T-helper 2 cell treated with Interferon-gamma antibody and Interleukin-4, amounts not matched to agents 5 μg/mL and 100 μg/mL, for 36 hours (primary cell): ENCODE data around the gene ZNF555.
"Not testable (repeated sequence)": the region's sequence is repeated elsewhere in the genome, so short reads cannot be mapped to it uniquely, and the experiment has no call there.

ENCODE experiments used
- DNase-seq: peaks from one replicate; pipeline ENCODE4 v3.0.0; 2021; ENCODE audit warnings: low spot score
- H3K27ac Mint-ChIP-seq: one replicate; pipeline ENCODE4 v1.8.0; 2021; ENCODE audit warnings: mild to moderate bottlenecking, mixed read lengths
- H3K27me3 Mint-ChIP-seq: one replicate; pipeline ENCODE4 v1.8.0; 2021; ENCODE audit warnings: low read depth, mixed read lengths
- H3K36me3 Mint-ChIP-seq: one replicate; pipeline ENCODE4 v1.8.0; 2021; ENCODE audit warnings: low read depth, mixed read lengths
- H3K4me1 Mint-ChIP-seq: one replicate; pipeline ENCODE4 v1.8.0; 2021; ENCODE audit warnings: low read depth, mixed read lengths
- H3K4me3 Mint-ChIP-seq: one replicate; pipeline ENCODE4 v1.8.0; 2022; ENCODE audit warnings: mild to moderate bottlenecking, moderate library complexity, mixed read lengths
- H3K9me3 Mint-ChIP-seq: one replicate; pipeline ENCODE4 v1.8.0; 2021; ENCODE audit warnings: mixed read lengths

The ZNF555 gene

DNA sequence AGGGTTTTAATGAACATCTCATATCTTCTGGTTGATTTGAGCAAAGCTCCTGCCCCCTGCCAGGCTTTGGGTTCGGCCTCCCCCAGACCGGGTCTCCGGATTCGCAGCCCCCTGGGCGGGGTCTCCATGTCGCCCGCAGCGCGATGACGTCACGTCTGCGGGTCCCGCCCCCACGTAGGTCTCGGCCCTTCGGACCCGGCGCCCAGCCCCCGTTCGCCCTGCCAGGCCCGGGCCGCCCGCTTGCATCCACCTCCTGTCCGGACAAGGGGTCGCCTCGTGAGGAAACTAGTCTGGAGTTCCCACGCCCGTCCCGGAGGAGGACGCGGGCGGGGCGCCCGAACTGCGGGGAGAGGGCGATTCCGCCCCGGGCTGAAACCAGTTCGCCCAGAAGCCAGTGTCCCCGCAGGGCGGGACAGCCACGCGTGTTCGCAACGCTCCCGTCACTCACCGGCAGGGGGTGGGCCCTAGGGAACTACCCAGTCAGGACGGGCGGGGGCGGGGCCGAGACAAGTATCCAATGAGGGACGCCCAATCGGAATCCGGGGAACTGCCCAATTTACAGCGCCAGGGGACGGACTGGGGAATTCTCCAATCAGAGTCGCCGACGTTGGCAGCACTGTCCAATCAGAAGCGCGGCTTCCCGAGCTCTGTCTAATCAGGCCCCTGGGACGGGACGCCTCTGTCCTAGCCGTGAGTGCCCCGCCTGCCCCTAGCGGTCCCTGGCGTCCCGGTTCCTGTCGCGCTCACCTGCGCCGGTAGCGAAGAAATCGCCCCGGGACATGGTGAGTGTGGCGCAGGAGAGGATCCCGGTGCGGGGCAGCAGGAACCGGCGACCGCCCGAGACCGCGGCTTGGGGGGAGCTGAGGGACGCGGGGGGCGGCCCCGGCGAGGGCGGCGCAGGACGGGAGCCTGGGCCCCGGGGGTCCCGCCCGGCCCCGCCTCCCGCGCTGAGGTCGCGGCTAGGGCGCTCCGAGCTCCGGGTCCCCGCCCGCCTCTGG lies at the start of gene ZNF555:
Gene ZNF555 (plus strand): TSS at position 682 of the 998 bp plus-strand sequence. CDS start 98 bp downstream, at position 780.
- Mint-ChIP-seq H3K27me3 (peaks cover 12% of the 10 kb centered on the region), H3K36me3 (peaks cover 5% of the 10 kb centered on the region), H3K4me1 (peaks cover 2% of the 10 kb centered on the region), H3K4me3 (peak within 1 kb of the TSS; percentile 81), H3K9me3 (peaks cover 25% of the 10 kb centered on the region), H3K27ac (peak within 1 kb of the TSS; percentile 41)
- peak; percentile 86 for DNase-seq

DNA sequence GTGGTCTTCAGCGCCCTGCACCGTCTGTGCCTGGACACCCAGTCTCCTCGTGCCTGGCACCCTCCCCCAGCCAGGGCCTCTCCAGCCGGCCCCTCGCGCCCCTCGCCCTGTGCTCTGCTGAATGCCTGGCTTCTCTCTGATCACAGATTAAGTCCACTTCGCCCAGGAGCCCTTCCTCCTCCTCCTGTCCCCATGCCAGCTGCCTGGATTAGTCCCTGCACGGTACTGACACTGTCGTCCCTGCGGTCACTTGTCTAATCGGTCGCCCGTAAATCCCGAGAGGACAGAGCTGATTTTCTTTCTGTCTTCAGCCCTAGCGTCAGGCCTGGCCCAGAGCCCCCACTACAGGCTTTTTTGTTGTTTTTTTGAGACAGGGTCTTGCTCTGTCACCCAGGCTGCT lies 49.4 kb upstream of the ZNF555 start:
- no peaks in the 10 kb centered on the region for H3K27me3 Mint-ChIP-seq
- H3K27ac Mint-ChIP-seq, result no peak overlapping the region
- no peak overlapping the region for H3K4me3 Mint-ChIP-seq
- H3K4me1 Mint-ChIP-seq, result peaks cover 15% of the 10 kb centered on the region
- peaks cover 25% of the 10 kb centered on the region for H3K36me3 Mint-ChIP-seq
- no peak for DNase-seq
- no peaks in the 10 kb centered on the region for H3K9me3 Mint-ChIP-seq

DNA sequence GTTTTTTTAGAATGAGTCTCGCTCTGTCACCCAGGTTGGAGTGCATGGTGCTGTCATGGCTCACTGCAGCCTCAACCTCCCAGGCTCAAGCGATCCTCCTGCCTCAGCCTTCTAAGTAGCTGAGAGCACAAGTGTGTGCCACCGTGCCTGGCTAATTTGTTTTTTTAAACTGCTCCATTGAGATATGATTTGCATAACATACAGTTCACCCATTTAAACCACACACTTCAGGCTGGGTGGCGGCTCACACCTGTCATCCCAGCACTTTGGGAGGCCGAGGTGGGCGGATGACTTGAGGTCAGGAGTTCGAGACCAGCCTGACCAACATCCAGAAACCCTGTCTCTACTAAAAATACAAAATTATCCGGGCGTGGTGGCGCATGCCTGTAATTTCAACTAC lies 48.6 kb upstream of the ZNF555 start:
- not testable (repeated sequence) for H3K9me3 Mint-ChIP-seq, H3K4me1 Mint-ChIP-seq, H3K27ac Mint-ChIP-seq, DNase-seq, H3K27me3 Mint-ChIP-seq, H3K4me3 Mint-ChIP-seq
- peaks cover 21% of the 10 kb centered on the region for H3K36me3 Mint-ChIP-seq

DNA sequence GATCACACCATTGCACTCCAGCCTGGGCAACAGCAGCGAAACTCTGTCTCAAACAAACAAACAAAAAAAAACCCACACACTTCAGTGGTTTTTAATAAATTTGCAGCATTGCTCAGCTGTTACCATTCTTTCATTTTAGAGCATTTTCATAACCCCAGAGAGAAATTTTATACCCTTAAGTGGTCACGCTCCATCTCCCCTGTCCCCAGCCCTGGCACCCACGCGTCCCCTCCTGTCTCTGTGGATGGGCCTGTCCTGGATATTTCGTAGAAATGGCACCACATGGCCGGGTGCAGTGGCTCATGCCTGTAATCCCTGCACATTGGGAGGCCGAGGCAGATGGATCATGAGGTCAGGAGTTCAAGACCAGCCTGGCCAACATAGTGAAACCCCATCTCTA lies 48.1 kb upstream of the ZNF555 start:
- H3K4me3 Mint-ChIP-seq, result no peak overlapping the region
- no peak overlapping the region for H3K27ac Mint-ChIP-seq
- H3K4me1 Mint-ChIP-seq, result peaks cover 4% of the 10 kb centered on the region
- no peak for DNase-seq
- peaks cover 21% of the 10 kb centered on the region for H3K36me3 Mint-ChIP-seq
- H3K9me3 Mint-ChIP-seq, result no peaks in the 10 kb centered on the region
- H3K27me3 Mint-ChIP-seq, result no peaks in the 10 kb centered on the region

DNA sequence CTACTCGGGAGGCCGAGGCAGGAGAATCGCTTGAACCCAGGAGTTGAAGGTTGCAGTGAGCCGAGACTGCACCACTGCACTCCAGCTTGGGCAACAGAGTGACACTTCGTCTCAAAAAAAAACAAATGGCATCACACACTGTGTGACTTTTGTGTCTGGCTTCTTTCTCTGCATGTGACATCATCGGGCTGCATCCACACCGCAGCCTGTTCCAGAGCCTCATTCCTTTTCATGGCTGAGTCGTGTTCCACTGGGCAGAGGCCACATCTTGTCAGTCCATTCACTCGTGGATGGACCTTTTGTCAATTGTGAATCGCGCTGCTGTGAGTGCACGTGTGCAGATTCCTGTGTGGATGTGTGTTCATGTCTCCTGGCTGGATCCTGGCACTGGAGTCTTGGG lies 47.7 kb upstream of the ZNF555 start:
- H3K36me3 Mint-ChIP-seq, result peaks cover 21% of the 10 kb centered on the region
- peaks cover 4% of the 10 kb centered on the region for H3K4me1 Mint-ChIP-seq
- no peak overlapping the region for H3K4me3 Mint-ChIP-seq
- no peak overlapping the region for H3K27ac Mint-ChIP-seq
- DNase-seq, result no peak
- no peaks in the 10 kb centered on the region for H3K9me3 Mint-ChIP-seq
- H3K27me3 Mint-ChIP-seq, result no peaks in the 10 kb centered on the region

DNA sequence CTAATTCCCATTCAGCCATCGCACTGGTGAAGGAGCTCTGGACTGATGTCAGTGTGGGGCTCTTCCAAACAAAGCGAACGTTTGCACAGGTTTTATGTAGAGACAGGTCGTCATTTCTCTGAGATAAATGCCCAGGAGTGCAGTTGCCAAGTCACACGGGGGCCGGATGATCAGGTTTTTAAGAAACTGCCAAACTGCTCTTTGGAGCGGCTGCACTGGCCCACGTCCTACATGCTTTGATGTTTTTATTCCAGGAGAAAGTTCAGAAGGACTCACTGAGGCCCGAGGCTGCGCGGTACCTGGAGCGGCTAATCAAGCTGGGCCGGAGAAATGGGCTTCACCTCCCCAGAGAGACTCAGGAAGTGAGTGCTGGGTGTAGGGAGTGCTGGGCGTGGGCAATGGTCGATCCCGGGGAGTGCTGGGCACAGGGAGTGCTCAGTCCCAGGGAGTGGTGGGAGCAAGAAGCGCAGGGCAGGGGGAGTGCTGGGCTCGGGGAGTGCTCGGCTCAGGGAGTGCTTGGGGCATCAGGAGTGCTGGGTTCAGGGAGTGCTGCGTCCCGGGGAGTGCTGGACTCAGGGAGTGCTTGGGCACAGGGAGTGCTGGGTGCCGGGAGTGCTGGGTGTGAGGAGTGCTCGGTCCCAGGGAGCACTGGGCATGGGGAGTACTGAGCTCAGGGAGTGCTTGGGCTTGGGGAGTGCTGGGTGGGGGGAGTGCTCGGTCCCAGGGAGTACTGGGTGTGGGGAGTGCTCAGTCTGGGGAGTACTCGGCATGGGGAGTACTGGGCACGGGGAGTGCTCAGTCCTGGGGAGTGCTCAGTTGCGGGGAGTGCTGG lies 45.2 kb upstream of the ZNF555 start:
- no peak for DNase-seq
- Mint-ChIP-seq H3K9me3 (no peaks in the 10 kb centered on the region), H3K4me3 (no peak overlapping the region), H3K27me3 (no peaks in the 10 kb centered on the region), H3K36me3 (peaks cover 20% of the 10 kb centered on the region), H3K4me1 (no peaks in the 10 kb centered on the region), H3K27ac (no peak overlapping the region)

DNA sequence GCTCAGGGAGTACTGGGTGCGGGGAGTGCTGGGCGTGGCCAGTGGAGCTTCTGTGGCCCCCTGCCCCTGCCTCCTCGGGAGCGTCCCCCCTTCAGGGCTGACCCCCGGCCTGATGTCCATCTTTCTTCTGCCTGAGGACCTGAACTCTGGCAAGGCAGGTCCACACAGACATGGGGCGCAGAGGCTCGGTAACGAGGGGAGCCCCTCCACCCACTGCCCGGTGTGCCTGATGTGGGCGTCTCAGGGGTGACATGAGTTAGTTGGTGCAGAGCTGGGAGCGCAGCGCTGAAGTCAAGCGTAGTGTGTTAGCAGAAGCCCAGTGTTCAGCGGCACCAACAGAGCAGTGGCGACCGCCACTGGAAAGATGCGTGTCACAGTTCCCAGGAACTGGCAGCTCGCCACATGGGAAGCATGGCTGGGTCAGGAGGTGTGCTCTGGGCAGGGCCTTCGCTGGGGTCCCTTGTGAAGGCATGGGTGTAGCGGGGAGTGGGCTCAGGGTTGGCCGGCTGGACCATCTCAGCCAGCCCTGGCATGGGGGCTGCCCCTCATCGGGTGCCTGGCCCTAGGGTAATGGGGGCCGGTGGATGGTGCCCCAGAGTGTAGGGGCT lies 44.5 kb upstream of the ZNF555 start:
- H3K27me3 Mint-ChIP-seq, result no peaks in the 10 kb centered on the region
- H3K36me3 Mint-ChIP-seq, result peaks cover 21% of the 10 kb centered on the region
- no peak overlapping the region for H3K27ac Mint-ChIP-seq
- no peak for DNase-seq
- no peaks in the 10 kb centered on the region for H3K4me1 Mint-ChIP-seq
- no peak overlapping the region for H3K4me3 Mint-ChIP-seq
- H3K9me3 Mint-ChIP-seq, result no peaks in the 10 kb centered on the region

DNA sequence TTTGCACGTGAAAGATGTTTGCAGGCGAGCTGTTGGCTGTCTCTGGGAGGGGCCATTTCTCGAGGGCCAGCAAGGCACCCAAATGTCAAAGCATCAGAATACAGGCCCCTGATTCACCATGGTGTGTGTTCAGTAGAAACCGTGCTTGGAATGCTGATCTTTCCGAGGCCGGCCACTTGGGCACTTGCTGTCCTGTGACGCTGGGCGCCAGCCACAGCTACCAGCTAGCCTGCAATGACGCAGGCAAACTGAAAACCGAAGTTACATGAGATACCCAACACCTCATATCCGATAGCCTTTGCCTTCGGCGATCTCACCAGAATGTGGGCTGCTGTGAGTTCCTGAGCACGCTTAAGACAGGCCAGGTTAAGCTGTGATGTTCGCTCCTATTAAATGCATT lies 44.0 kb upstream of the ZNF555 start:
- H3K36me3 Mint-ChIP-seq, result peaks cover 21% of the 10 kb centered on the region
- H3K4me1 Mint-ChIP-seq, result no peaks in the 10 kb centered on the region
- H3K4me3 Mint-ChIP-seq, result no peak overlapping the region

DNA sequence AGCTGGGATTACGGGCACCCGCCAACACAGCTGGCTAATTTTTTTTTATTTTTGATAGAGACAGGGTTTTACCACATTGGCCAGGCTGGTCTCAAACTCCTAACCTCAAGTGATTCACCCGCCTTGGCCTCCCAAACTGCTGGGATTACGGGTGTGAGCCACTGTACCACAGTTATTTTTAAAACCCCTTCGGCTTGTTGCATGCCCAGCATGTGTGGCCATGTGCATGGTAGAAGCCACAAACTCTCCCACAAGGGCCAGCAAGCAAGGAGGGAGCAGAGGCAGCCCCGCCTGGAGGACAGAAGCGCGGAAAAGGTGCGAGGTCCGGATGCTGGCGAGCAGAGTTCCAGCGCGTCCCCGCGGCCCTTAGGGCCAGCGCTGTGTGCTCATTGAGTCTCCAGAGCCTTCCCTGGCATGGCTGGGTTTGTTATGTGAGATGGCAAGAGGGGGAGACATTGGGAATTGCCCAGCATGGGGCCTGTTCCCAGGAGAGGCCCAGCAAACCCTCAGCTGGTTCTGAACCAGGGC lies 43.1 kb upstream of the ZNF555 start:
- Mint-ChIP-seq H3K27me3 (no peaks in the 10 kb centered on the region), H3K9me3 (no peaks in the 10 kb centered on the region), H3K4me1 (no peaks in the 10 kb centered on the region), H3K27ac (no peak overlapping the region), H3K36me3 (peaks cover 23% of the 10 kb centered on the region), H3K4me3 (no peak overlapping the region)
- no peak for DNase-seq

More for the DNA sequence above, 44.0 kb upstream of the ZNF555 start:
- no peaks in the 10 kb centered on the region for H3K9me3 Mint-ChIP-seq
- no peak overlapping the region for H3K27ac Mint-ChIP-seq
- no peaks in the 10 kb centered on the region for H3K27me3 Mint-ChIP-seq
- no peak for DNase-seq

DNA sequence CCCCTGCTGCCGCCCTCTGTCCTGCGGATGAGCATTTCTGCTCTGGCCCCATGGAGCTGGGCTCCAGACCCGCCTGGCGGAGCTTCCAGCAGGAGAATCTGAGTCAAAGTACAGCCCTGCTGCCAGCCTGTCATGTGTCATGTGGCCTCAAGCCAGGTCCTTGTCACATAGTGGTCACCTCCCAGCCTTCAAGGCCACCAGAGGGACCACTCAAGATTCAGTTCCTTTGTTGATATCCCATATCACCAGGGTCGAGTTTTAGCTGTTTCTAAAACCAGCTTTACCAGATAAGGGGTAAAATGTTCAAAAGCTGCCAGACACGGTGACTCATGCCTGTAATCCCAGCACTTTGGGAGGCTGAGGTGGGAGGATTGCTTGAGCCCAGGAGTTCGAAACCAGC lies 42.5 kb upstream of the ZNF555 start:
- H3K36me3 Mint-ChIP-seq, result peaks cover 20% of the 10 kb centered on the region
- H3K27me3 Mint-ChIP-seq, result no peaks in the 10 kb centered on the region
- no peak for DNase-seq
- no peaks in the 10 kb centered on the region for H3K4me1 Mint-ChIP-seq
- no peak overlapping the region for H3K27ac Mint-ChIP-seq
- no peak overlapping the region for H3K4me3 Mint-ChIP-seq
- H3K9me3 Mint-ChIP-seq, result no peaks in the 10 kb centered on the region

DNA sequence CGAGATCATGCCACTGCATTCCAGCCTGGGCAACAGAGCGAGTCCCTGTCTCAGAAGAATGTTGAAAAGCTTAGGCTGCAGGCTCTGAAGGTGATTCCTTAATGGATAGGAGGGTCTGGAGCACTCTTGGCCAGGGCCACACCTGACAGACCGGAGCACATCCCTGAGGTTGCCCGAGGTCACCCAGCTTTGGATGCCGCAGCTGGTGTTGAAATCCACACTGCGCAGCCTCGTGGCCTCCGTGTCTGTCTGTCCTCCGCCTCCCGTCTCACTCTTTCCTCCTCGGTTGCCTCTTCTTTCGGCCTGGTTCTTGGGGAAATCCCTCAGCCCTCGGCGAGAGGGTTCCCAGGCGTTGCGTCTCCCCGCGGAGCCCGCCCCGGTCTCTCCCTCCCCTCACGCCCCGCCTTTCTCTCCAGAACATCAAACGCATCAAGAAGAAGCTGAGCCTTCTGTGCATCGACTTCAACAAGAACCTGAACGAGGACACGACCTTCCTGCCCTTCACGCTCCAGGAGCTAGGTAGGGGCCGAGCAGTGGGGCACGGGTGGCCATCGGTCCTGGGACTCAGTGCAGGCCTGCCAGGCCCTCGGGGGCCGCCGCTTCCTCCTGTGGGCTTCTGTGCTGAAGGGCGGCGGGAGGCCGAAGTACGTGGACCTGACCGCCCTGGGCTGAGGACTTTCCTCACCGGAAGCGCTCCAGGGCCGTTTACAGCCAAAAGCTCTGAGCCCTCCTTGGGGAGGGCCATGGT lies 41.8 kb upstream of the ZNF555 start:
- Mint-ChIP-seq H3K36me3 (peaks cover 19% of the 10 kb centered on the region), H3K4me1 (no peaks in the 10 kb centered on the region), H3K27me3 (no peaks in the 10 kb centered on the region)

DNA sequence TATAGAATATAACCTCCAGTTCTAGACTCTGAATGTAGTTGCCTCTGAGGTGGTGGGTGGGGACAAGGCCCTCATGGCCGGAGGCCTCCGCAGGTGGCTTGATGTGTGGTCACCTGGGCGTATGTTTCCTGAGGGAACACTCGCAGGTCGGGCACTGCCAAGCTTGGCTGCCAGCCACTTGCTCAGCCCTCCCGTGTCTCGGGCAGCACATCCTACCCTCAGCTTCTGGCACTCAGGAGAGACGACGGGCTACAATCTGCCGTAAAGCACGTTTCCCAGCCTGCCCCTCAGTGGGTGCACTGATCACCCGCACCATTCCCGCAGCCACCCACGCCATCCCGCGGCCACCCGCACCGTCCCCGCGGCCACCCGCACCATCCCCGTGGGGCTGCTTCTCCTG lies 40.8 kb upstream of the ZNF555 start:
- Mint-ChIP-seq H3K27ac (no peak overlapping the region), H3K9me3 (no peaks in the 10 kb centered on the region), H3K27me3 (no peaks in the 10 kb centered on the region), H3K4me1 (no peaks in the 10 kb centered on the region), H3K4me3 (no peak overlapping the region), H3K36me3 (peaks cover 17% of the 10 kb centered on the region)
- no peak for DNase-seq

More for the DNA sequence above, 41.8 kb upstream of the ZNF555 start:
- no peaks in the 10 kb centered on the region for H3K9me3 Mint-ChIP-seq
- no peak overlapping the region for H3K4me3 Mint-ChIP-seq
- DNase-seq, result no peak
- H3K27ac Mint-ChIP-seq, result no peak overlapping the region

DNA sequence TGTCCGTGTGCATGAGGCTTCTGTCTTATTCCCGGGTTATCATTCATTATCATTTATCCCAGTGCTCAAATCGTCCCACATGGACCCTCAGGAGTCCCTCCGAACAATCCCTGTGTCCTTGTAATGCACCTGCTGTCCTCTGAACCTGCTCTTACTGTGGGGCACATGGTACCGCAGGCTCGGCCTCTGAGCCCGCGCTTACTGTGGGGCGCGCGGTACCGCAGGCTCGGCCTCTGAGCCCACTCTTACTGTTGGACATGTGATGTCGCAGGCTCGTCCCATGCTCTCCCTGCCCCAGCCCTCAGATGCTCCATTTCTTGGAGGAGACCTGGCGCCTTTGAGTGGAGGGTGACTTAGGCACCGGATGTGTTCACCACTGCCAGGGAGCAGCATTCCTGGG lies 38.4 kb upstream of the ZNF555 start:
- Mint-ChIP-seq H3K27me3 (no peaks in the 10 kb centered on the region), H3K36me3 (peaks cover 14% of the 10 kb centered on the region), H3K4me3 (no peak overlapping the region), H3K27ac (no peak overlapping the region), H3K9me3 (no peaks in the 10 kb centered on the region), H3K4me1 (no peaks in the 10 kb centered on the region)
- no peak for DNase-seq
